ENCODE measurements around the gene EIF4G3.

EIF4G3 gene

DNA sequence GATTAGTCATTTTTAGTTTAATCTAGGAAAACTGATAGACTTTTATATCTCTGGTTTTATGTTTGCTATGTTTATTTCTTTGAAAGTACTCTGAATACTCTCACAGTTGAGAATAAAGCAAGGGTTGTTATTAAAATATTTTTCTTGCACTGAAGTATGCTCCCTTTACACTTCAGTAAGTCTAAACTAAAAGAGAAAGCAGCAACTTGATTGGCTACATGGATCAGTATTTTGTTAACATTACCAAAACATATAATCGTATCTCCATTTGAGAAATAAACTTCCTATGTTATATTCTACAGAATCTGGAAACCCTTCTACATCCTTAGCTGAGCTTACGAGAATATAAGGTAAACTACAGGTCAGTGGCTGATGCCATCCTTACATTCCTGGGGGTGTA, 240.1 kb downstream of the EIF4G3 start:
- no CpG with 5 or more reads among the region's 2 CpGs for WGBS (ENCODE audit: insufficient coverage)
- no peak overlapping the region for H3K4me3 ChIP-seq (ENCODE audit: control insufficient read depth in 1 of 7, extremely low read depth in 1 of 7, insufficient read depth in 4 of 7, low read depth in 2 of 7, low read length in 6 of 7)
- H3K27ac ChIP-seq (ENCODE audit: insufficient read depth in 1 of 2, low read depth in 1 of 2, low read length in 2 of 2, poor library complexity in 1 of 2, severe bottlenecking in 2 of 2), result no peak overlapping the region
- DNase-seq, result no peak
- H3K9me3 ChIP-seq (ENCODE audit: control extremely low read depth in 1 of 5, control insufficient read depth in 4 of 5, insufficient read depth in 2 of 5, low read depth in 1 of 5, low read length in 4 of 5), result no peaks in the 10 kb centered on the region
- H3K36me3 ChIP-seq (ENCODE audit: control insufficient read depth in 4 of 4, insufficient read depth in 4 of 4, low read length in 3 of 4), result peaks cover 12 to 21% (median 17%) of the 10 kb centered on the region in 4 experiments
- ChIA-PET CTCF (no interaction called here), POLR2A (no interaction called here)
- H3K27me3 ChIP-seq (replicated peaks in 2 of 5; ENCODE audit: control insufficient read depth in 4 of 5, insufficient read depth in 5 of 5, low read length in 4 of 5), result no peaks in the 10 kb centered on the region
- peaks cover 0 to 7% (median 7%) of the 10 kb centered on the region in 4 experiments for H3K4me1 ChIP-seq (ENCODE audit: control extremely low read depth in 1 of 4, control insufficient read depth in 4 of 4, insufficient read depth in 4 of 4, low read length in 3 of 4)

DNA sequence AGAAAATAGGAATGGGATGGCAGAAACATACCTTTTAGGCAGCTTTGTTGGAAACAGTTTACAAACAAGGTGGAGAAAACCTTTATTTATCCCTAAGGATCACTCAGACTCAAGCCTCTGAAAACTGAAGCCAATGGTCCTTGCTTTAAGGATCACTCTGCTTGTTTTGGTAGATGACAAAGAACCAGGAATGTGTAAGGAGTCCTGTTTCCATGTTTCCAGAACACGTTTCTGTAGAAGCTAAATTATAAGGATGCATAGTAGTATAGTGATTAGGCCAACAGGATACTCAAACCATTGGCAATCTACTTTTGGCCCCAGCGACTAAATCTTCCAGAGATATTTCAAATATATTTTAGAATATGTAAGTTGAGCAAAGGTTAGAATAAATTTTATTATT, 240.5 kb downstream of the EIF4G3 start:
- Histone ChIP-seq H3K9me3 (ENCODE audit: control extremely low read depth in 1 of 5, control insufficient read depth in 4 of 5, insufficient read depth in 2 of 5, low read depth in 1 of 5, low read length in 4 of 5) (no peaks in the 10 kb centered on the region), H3K27me3 (replicated peaks in 2 of 5; ENCODE audit: control insufficient read depth in 4 of 5, insufficient read depth in 5 of 5, low read length in 4 of 5) (no peaks in the 10 kb centered on the region), H3K4me3 (ENCODE audit: control insufficient read depth in 1 of 7, extremely low read depth in 1 of 7, insufficient read depth in 4 of 7, low read depth in 2 of 7, low read length in 6 of 7) (no peak overlapping the region), H3K36me3 (ENCODE audit: control insufficient read depth in 4 of 4, insufficient read depth in 4 of 4, low read length in 3 of 4) (peaks cover 8 to 21% (median 14%) of the 10 kb centered on the region in 4 experiments), H3K27ac (ENCODE audit: insufficient read depth in 1 of 2, low read depth in 1 of 2, low read length in 2 of 2, poor library complexity in 1 of 2, severe bottlenecking in 2 of 2) (no peak overlapping the region), H3K4me1 (ENCODE audit: control extremely low read depth in 1 of 4, control insufficient read depth in 4 of 4, insufficient read depth in 4 of 4, low read length in 3 of 4) (peaks cover 0 to 7% (median 7%) of the 10 kb centered on the region in 4 experiments)
- no CpG with 5 or more reads among the region's 2 CpGs for WGBS (ENCODE audit: insufficient coverage)
- ChIA-PET CTCF (no interaction called here), POLR2A (no interaction called here)
- DNase-seq, result no peak

DNA sequence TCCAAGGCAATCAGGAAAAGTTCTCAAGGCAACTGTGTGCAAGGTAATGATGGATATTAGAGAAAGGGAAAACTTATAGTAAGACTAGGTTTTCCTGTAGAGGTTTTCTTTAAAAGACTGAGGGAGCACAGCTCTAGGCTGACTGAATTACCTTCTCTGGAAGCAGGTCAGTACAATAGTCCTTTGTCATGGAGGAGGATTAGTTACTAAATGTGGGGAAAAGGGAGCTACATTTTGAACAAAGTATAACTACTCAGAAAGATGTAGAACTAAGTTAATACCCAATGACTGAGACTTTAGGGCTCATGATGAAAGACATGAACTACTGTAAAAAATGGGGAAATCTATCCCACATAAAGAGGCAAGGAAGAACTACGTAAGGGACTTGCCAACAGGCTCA, 241.0 kb downstream of the EIF4G3 start:
- no peak overlapping the region for H3K4me3 ChIP-seq (ENCODE audit: control insufficient read depth in 1 of 7, extremely low read depth in 1 of 7, insufficient read depth in 4 of 7, low read depth in 2 of 7, low read length in 6 of 7)
- peaks cover 4 to 23% (median 9%) of the 10 kb centered on the region in 4 experiments for H3K36me3 ChIP-seq (ENCODE audit: control insufficient read depth in 4 of 4, insufficient read depth in 4 of 4, low read length in 3 of 4)
- ChIA-PET CTCF (no interaction called here), POLR2A (interaction anchor here (0.5 kb wide), 1 partner anchor 14 kb away, joined by 4 read pairs; no protein-coding TSS in a partner anchor)
- no peaks in the 10 kb centered on the region for H3K9me3 ChIP-seq (ENCODE audit: control extremely low read depth in 1 of 5, control insufficient read depth in 4 of 5, insufficient read depth in 2 of 5, low read depth in 1 of 5, low read length in 4 of 5)
- WGBS (ENCODE audit: insufficient coverage), result 100% methylated on average over 1 of the region's 1 CpG
- no peak overlapping the region for H3K27ac ChIP-seq (ENCODE audit: insufficient read depth in 1 of 2, low read depth in 1 of 2, low read length in 2 of 2, poor library complexity in 1 of 2, severe bottlenecking in 2 of 2)
- no peaks in the 10 kb centered on the region for H3K27me3 ChIP-seq (replicated peaks in 2 of 5; ENCODE audit: control insufficient read depth in 4 of 5, insufficient read depth in 5 of 5, low read length in 4 of 5)
- peaks cover 0 to 7% (median 7%) of the 10 kb centered on the region in 4 experiments for H3K4me1 ChIP-seq (ENCODE audit: control extremely low read depth in 1 of 4, control insufficient read depth in 4 of 4, insufficient read depth in 4 of 4, low read length in 3 of 4)
- DNase-seq, result no peak

DNA sequence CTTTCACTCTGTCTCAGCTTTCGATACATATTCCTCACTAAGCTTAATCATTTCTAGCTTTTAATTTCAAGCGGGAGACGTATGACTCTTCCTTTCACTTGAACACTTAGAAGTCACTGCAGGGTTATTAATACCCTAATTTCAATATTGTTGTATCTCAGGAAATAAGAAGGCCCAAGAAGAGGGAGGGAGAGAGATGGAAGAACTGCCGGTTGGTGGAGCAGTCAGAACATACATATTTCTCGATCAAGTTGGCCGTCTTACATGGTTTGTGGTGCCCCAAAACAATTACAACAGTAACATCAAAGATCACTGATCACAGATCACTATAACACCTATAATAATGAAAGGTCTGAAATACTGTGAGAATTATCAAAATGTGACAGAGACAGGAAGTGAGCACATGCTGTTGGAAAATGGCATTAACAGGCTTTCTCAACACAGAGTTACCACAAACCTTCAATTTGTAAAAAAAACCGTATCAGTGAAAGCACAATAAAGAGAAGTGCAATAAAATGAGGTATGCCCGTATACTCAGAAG, 244.2 kb downstream of the EIF4G3 start:
- peak in 2 of 3 donors; percentile 45 to 56 for DNase-seq
- ChIA-PET CTCF (interaction anchor here (1.4 to 3.4 kb wide), 2 partner anchors 260 to 263 kb away, joined by 3 to 12 read pairs; no protein-coding TSS in a partner anchor), POLR2A (no interaction called here)
- Histone ChIP-seq H3K4me1 (ENCODE audit: control extremely low read depth in 1 of 4, control insufficient read depth in 4 of 4, insufficient read depth in 4 of 4, low read length in 3 of 4) (peaks cover 0 to 10% (median 7%) of the 10 kb centered on the region in 4 experiments), H3K27me3 (replicated peaks in 2 of 5; ENCODE audit: control insufficient read depth in 4 of 5, insufficient read depth in 5 of 5, low read length in 4 of 5) (no peaks in the 10 kb centered on the region), H3K27ac (ENCODE audit: insufficient read depth in 1 of 2, low read depth in 1 of 2, low read length in 2 of 2, poor library complexity in 1 of 2, severe bottlenecking in 2 of 2) (no peak overlapping the region), H3K9me3 (ENCODE audit: control extremely low read depth in 1 of 5, control insufficient read depth in 4 of 5, insufficient read depth in 2 of 5, low read depth in 1 of 5, low read length in 4 of 5) (no peaks in the 10 kb centered on the region), H3K36me3 (ENCODE audit: control insufficient read depth in 4 of 4, insufficient read depth in 4 of 4, low read length in 3 of 4) (peaks cover 3 to 18% (median 8%) of the 10 kb centered on the region in 4 experiments), H3K4me3 (ENCODE audit: control insufficient read depth in 1 of 7, extremely low read depth in 1 of 7, insufficient read depth in 4 of 7, low read depth in 2 of 7, low read length in 6 of 7) (no peak overlapping the region)
- WGBS (ENCODE audit: insufficient coverage), result 73% methylated on average over 2 of the region's 8 CpGs

DNA sequence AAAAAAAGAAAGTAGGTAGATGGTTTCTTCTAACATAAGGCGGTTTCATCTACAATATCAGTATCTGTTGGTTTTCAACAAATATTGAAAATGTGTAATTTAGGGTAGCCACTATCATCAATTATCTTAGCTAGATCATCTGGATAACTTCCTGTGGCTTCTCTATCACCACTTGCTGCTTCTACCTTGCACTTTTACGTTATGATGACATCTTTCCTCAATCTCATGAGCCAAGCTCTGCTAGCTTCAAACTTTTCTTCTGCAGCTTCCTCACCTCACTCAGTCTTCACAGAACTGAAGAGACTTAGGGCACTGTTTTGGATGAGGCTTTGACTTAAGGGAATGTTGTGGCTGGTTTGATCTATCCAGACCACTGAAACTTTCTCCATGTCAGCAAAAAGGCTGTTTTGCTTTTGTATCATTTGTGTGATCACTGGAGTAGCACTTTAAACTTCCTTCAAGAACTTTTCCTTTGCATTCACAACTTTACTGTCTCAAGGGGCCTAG, 244.7 kb downstream of the EIF4G3 start:
- H3K4me1 ChIP-seq (ENCODE audit: control extremely low read depth in 1 of 4, control insufficient read depth in 4 of 4, insufficient read depth in 4 of 4, low read length in 3 of 4), result peaks cover 0 to 10% (median 7%) of the 10 kb centered on the region in 4 experiments
- H3K4me3 ChIP-seq (ENCODE audit: control insufficient read depth in 1 of 7, extremely low read depth in 1 of 7, insufficient read depth in 4 of 7, low read depth in 2 of 7, low read length in 6 of 7), result no peak overlapping the region
- no peak overlapping the region for H3K27ac ChIP-seq (ENCODE audit: insufficient read depth in 1 of 2, low read depth in 1 of 2, low read length in 2 of 2, poor library complexity in 1 of 2, severe bottlenecking in 2 of 2)
- ChIA-PET CTCF (interaction anchor here (1.4 to 3.4 kb wide), 2 partner anchors 260 to 263 kb away, joined by 3 to 12 read pairs; no protein-coding TSS in a partner anchor), POLR2A (no interaction called here)
- 80% methylated on average over 1 of the region's 2 CpGs for WGBS (ENCODE audit: insufficient coverage)
- no peaks in the 10 kb centered on the region for H3K27me3 ChIP-seq (replicated peaks in 2 of 5; ENCODE audit: control insufficient read depth in 4 of 5, insufficient read depth in 5 of 5, low read length in 4 of 5)
- H3K9me3 ChIP-seq (ENCODE audit: control extremely low read depth in 1 of 5, control insufficient read depth in 4 of 5, insufficient read depth in 2 of 5, low read depth in 1 of 5, low read length in 4 of 5), result no peaks in the 10 kb centered on the region
- H3K36me3 ChIP-seq (ENCODE audit: control insufficient read depth in 4 of 4, insufficient read depth in 4 of 4, low read length in 3 of 4), result peaks cover 3 to 15% (median 8%) of the 10 kb centered on the region in 4 experiments
- no peak for DNase-seq

DNA sequence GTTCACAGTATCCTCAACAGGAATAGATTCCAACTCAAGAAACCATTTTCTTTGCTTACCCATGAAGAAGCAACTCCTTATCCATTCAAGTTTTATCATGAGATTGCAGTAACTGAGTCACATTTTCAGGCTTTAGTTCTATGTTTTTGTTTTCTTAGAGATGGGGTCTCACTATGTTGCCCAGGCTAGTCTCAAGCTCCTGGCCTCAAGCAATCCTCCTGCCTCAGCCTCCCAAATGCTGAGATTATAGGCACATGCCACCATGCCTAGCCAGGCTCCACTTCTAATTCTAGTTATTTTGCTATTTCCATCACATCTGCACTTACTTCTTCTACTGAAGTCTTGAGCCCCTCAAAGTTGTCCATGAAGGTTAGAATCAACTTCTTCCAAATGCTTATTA, 246.3 kb downstream of the EIF4G3 start:
- DNase-seq, result no peak
- H3K27me3 ChIP-seq (replicated peaks in 2 of 5; ENCODE audit: control insufficient read depth in 4 of 5, insufficient read depth in 5 of 5, low read length in 4 of 5), result no peaks in the 10 kb centered on the region
- peaks cover 0 to 13% (median 8%) of the 10 kb centered on the region in 4 experiments for H3K36me3 ChIP-seq (ENCODE audit: control insufficient read depth in 4 of 4, insufficient read depth in 4 of 4, low read length in 3 of 4)
- ChIA-PET POLR2A (interaction anchor here (0.7 kb wide), 1 partner anchor 195 kb away, joined by 4 read pairs; no protein-coding TSS in a partner anchor), CTCF (no interaction called here)
- H3K4me1 ChIP-seq (ENCODE audit: control extremely low read depth in 1 of 4, control insufficient read depth in 4 of 4, insufficient read depth in 4 of 4, low read length in 3 of 4), result peaks cover 0 to 10% (median 7%) of the 10 kb centered on the region in 4 experiments
- no peaks in the 10 kb centered on the region for H3K9me3 ChIP-seq (ENCODE audit: control extremely low read depth in 1 of 5, control insufficient read depth in 4 of 5, insufficient read depth in 2 of 5, low read depth in 1 of 5, low read length in 4 of 5)
- no peak overlapping the region for H3K4me3 ChIP-seq (ENCODE audit: control insufficient read depth in 1 of 7, extremely low read depth in 1 of 7, insufficient read depth in 4 of 7, low read depth in 2 of 7, low read length in 6 of 7)
- no peak overlapping the region for H3K27ac ChIP-seq (ENCODE audit: insufficient read depth in 1 of 2, low read depth in 1 of 2, low read length in 2 of 2, poor library complexity in 1 of 2, severe bottlenecking in 2 of 2)

DNA sequence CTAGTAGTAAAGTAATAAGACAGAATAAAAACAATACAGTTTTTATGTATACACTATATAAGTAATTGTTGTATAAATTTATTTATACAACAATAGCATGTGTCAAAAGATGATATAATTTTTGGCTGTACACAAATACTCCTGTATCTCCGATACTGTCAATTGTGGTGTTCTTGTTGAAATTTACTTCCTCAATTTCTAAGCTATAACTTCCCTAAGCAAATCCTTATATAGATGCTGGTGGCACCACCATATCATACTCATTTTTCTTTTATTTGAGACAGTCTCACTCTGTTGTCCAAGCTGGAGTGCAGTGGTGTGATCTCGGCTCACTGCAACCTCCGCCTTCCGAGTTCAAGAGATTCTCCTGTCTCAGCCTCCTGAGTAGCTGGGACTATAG, 248.6 kb downstream of the EIF4G3 start:
- peak in 2 of 3 donors; percentile 59 to 73 for DNase-seq
- POLR2A ChIA-PET, result no interaction called here

More for the DNA sequence above, 248.6 kb downstream of the EIF4G3 start:
- Histone ChIP-seq H3K36me3 (ENCODE audit: control insufficient read depth in 4 of 4, insufficient read depth in 4 of 4, low read length in 3 of 4) (peaks cover 0 to 12% (median 8%) of the 10 kb centered on the region in 4 experiments), H3K4me1 (ENCODE audit: control extremely low read depth in 1 of 4, control insufficient read depth in 4 of 4, insufficient read depth in 4 of 4, low read length in 3 of 4) (peaks cover 0 to 9% (median 6%) of the 10 kb centered on the region in 4 experiments), H3K4me3 (ENCODE audit: control insufficient read depth in 1 of 7, extremely low read depth in 1 of 7, insufficient read depth in 4 of 7, low read depth in 2 of 7, low read length in 6 of 7) (no peak overlapping the region), H3K27me3 (replicated peaks in 2 of 5; ENCODE audit: control insufficient read depth in 4 of 5, insufficient read depth in 5 of 5, low read length in 4 of 5) (no peaks in the 10 kb centered on the region), H3K27ac (ENCODE audit: insufficient read depth in 1 of 2, low read depth in 1 of 2, low read length in 2 of 2, poor library complexity in 1 of 2, severe bottlenecking in 2 of 2) (no peak overlapping the region), H3K9me3 (ENCODE audit: control extremely low read depth in 1 of 5, control insufficient read depth in 4 of 5, insufficient read depth in 2 of 5, low read depth in 1 of 5, low read length in 4 of 5) (no peaks in the 10 kb centered on the region)
- CTCF ChIA-PET, result interaction anchor here (1.4 kb wide), 1 partner anchor 267 kb away, joined by 4 read pairs; no protein-coding TSS in a partner anchor
- 72% methylated on average over 3 of the region's 4 CpGs for WGBS (ENCODE audit: insufficient coverage)
